GM21723 (cell line): ENCODE results near the gene DNAI1.

Source experiments
- ATAC-seq: cut with Tn5 transposase; IDR thresholded peaks from one replicate; pipeline ENCODE4 v1.9.1; 2021; ENCODE audit warnings: mild to moderate bottlenecking, moderate library complexity; ENCODE audit not compliant: unreplicated experiment

Gene DNAI1

GRCh38 chr9:34486572-34486971 lies 28.0 kb downstream of the DNAI1 start:
- ATAC-seq = no peak

DNA sequence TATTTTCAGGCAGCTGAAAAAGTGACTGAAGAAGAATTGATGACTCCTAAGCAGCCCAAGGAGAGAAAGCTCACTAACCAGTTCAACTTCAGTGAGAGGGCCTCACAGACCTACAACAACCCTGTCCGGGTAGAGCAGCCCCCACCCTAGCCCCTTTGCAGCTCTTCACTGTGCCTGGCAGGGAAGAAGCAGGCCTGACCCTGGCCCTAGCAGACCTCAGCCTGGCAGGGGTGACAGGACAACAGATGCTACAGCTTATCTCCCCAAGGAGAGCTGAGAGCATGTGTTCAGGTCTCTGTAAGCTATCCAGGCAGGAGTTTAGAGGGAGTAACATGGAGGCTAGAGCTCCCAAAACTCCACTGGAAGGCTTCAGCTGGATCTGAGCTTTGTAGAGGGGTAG lies 31.8 kb downstream of the DNAI1 start:
- no peak for ATAC-seq

DNA sequence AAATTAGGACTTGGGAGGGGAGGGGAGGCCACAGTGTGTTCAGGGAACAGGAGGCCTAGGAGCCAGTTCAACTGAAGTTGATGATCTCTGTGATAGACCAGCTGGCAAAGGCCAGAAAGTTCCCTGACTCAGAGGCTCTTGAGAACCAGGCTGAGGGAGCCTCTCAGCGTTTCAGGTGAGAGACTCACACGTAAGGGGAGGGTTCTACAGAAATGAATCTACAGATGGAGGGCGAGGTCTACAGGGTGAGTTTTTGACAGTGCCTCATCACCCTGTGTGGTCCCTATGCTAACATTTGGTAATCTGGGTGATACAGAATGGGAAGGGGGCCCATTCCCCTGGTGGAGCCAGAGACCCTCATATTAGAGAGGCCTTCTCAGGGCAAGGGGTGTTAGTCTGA lies 32.2 kb downstream of the DNAI1 start:
- ATAC-seq = no peak

DNA sequence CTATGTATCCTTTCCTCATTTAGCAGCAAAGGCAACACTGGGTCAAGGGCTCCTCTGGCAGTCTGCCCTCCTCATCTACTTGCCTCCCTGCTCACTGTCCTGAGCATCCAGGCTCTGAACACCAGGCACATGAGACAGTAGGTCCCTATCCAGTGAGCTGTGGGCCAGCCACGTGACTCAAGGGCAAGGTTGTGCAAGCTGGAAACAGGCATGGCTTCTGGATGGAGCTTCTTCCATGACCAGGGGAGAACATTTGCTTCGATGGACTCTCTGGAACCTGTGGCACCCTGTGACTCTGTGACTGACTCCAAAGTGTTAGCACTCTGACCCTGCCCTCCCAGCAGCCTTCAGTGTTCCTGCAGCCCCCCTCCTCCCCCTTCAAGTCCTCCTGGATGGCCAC lies 33.0 kb downstream of the DNAI1 start:
- no peak for ATAC-seq

DNA sequence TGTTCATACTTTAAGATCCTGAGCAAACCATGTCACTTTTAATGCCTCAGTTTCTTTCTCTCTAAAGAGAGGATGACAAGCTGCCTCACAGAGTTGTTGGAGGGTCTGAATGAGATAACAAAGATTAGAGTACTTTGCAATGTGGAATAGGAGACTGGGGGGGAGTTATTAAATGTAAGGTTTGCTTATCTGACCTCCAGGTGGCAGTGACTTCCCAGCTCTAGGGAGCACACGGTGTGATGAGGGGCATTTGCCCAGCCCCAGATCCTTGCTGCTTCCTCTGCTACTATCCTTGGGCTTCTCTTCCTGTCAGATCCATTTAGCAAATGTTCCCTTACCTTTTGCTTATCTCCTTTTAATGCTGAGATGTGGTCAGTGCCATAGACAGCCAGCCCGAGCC lies 33.4 kb downstream of the DNAI1 start:
- no peak for ATAC-seq

- ATAC-seq = no peak
Observed at GRCh38 chr9:34493972-34494535, 35.4 kb downstream of the DNAI1 start.

DNA sequence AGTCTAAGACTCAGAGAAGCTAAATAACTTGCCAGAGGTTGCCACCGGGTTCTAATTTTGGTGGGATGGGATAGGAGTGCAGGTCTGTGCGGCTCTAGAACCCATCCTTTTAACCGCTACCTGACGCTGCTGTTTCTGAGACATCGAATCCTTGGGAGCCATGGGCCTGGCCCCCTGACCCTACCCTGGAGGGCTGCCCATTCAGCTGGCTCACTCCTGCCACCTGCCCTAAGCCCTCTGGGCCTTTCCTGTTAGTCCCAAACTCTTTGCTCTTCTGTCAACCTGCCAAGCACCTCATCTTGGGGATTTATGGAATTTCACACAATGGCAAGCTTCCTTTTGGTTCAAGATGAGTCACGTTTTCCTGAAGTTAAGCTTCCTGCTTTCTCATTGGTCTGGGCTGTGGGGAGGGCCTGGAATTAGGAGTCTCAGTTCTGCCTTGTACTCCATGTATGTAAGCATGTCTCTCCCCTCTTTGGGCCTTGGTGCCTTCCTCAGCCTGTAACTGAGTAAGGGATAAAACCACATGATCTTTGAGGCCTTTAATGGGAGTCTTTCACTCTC lies 37.6 kb downstream of the DNAI1 start:
- no peak for ATAC-seq

- no peak for ATAC-seq
Observed at GRCh38 chr9:34498553-34498952, 39.9 kb downstream of the DNAI1 start.

DNA sequence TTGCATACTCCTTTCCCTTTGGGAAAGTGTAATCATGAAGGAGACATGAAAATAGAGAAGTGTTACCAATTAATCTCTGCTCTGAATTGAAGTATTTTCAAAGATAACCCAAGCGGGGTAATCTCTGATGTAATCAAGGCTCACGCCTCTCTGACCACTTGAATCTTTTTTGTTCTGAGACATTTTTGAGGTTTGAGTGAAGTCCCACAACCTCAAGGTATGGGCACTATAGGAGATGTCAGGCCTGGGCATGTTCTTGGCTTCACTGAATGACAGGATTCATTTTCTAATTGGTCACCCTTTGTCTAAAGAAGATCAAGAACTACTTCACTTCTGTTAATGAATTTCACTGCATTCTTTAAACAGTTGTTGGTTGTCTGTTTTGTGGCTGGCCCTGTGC lies 40.5 kb downstream of the DNAI1 start:
- ATAC-seq = no peak

DNA sequence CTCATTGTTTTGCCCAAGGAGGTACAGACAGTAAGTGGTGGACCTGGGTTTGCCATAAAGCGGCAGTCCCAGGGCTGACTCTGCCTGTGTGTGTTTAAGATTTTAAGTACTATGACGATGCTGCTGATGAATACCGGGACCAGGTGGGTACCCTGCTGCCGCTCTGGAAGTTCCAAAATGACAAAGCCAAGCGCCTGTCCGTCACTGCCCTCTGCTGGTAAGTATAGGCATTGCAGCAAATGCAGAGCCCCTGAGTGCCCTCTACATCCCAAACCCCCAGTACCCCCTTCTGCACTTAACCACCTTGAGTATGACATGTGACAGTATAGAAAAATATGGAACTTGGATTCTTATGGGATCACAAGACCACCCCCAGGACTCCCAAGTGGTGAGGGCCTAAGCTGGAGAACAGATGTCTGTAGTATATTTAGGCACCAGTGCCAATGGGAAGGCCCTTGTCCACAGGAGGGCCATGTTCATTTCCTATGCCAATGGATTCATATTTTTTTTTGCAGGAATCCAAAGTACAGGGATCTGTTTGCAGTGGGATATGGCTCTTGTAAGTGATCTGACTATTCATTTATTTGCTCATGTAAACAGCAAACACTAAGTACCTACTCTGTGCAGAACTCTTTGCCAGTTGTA lies 42.1 kb downstream of the DNAI1 start:
- ATAC-seq = no peak

GRCh38 chr9:34501372-34501771 lies 42.8 kb downstream of the DNAI1 start:
- no peak for ATAC-seq

DNA sequence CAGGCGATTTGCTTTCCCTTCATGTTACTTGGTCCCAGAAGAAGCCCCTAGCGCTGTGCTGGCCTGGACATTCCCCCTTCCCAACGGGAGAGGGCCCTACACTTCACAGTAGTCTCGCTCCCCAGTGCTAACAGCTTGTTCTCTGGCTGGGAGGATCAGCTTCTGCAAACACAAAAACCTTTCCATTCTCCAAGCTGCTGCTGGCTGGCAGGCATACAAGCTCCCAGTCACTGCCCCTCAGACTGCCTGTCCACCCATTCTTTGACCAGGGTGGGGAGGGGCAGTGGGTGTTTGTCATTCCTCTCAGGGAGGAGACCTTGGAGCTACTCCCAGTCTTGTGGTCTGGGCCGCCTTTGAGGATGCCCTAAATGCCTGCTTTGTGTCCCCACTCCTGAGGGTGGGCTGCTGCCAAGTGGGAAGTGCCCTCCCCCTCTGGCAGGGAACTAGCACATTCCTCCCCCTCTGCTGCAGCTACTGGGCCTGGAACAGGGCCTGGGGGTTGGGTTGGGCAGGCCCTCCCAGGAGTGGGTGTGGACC lies 43.4 kb downstream of the DNAI1 start:
- ATAC-seq = no peak

DNA sequence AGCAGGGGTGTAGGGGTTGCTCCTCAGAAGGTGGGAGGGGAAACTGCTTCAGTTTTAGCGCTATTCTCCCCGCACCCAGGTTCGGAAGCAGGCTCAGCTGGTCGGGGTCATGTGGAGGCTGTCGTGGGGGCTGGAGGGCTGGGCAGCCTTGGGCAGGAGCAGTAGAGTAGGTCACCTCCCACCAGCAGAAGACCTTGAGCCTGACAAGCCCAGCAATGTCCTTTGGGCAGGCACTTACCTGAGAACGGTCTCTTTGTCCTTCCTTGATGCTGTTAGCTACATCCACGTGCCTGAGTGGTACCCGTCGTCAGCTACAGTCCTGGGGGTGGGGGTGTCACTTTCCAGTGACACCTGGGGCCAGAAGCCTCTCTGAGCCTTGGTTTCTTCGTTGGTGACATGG lies 43.9 kb downstream of the DNAI1 start:
- no peak for ATAC-seq

GRCh38 chr9:34502891-34503290 lies 44.3 kb downstream of the DNAI1 start:
- ATAC-seq = no peak

DNA sequence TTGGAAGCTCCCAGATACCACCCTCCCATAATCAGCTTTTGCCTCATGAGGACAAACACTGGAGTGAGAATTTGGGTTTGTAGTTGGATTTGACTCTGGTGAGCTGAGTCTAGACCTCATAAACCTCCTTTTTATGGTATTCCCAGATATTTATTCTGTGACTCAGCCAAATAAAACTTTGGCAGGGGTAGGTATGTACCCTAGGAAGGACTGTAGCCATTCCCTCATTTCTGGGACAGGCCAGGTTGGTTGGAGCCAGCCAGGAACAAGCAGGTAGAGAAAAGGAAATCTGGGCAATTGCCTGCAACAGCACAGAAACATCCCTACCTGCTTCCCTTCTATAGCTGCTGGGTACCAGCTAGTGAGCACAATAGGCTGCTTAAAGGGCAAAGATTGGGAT lies 44.8 kb downstream of the DNAI1 start:
- no peak for ATAC-seq

DNA sequence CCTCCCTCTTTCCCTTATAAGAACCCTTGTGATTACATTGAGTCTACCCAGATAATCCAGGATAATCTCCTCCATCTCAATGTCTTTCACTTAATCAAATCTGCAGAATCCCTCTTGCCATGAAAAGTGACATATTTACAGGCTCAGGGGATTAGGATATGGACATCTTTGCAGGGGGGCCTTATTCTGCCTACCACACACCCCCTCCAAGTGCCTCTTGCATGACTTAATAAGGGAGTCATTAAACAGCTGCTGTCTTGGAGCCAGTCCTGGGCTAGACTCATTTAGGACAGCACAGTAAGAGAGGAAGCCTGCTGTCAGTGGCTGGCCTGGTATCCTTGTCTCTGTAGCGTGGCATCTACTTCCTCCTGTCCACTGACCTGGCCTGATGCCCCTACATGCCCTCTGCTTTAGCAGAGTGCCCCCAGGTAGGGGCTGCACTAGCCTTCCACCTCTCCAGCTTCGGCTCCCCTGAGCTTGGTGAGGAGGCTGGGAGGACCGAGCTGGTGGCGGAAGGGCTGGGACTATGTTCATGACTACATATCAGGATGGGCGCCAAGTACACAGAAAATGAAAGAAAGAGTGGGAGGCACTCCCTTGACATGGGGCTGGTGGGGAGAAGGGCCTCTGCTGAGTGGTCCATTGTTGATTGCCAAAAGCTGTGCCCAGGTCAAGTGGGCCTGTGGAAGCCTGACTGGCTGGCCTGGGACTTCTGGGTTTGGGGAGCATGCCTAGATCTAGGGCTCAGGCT lies 46.9 kb downstream of the DNAI1 start:
- ATAC-seq = no peak

DNA sequence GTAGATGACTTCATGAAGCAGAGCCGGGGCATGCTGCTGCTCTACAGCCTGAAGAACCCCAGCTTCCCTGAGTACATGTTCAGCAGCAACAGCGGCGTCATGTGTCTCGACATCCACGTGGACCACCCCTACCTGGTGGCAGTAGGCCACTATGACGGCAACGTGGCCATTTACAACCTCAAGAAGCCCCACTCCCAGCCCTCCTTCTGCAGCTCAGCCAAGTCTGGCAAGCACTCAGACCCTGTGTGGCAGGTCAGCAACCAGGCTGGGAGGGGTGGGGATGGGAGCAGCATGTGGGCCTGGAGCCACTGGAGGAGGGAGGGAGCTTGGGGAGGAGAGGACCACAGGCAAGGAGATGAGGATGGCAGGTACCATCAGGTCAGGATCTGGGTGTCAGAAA lies 48.0 kb downstream of the DNAI1 start:
- no peak for ATAC-seq

DNA sequence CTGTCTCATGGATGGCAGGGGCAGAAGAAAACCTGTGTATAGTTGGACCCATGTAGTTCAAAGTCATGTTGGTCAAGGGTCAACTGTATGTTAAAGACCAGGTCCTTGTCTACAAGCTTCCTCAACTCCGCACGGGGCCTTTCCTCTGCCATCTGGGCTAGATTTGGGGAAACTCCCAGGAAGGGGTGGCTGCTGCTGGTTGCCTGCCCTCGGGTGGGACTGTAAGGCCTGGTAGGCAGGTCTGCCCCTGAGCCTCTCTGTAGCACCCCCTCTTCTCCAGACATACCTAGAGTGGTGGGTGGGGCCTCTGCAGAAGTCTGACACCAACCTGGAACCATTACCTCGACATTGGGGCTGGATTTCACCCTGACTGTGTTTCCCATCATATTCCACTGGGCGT lies 49.0 kb downstream of the DNAI1 start:
- no peak for ATAC-seq

DNA sequence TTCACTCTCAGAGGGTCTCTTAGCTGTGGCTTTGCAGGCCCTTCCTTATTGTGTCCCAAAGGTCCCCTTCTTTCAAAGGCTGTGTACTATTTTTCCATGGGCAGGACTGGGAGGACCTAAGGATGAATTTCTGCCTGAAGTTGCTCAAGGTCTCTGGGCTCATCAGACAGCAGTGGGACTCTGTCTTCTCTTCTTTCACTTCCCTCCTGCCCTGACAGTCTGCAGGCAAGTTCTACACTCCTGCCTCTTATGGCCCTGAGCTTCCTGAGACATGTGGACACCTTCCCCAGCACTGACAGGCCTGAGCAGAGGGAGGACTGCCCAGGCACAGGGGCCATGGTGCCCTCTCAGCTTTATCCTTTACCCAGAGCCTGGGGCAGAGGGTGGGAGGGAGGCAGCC lies 49.4 kb downstream of the DNAI1 start:
- no peak for ATAC-seq

- ATAC-seq = no peak
Observed at GRCh38 chr9:34508463-34508862, 49.9 kb downstream of the DNAI1 start.

GRCh38 chr9:34508951-34509350 lies 50.3 kb downstream of the DNAI1 start:
- ATAC-seq = no peak
